ENCODE results near the gene PEBP1.

GRCh38 chr12:118098911-118099671 is 36.8 kb upstream of the PEBP1 start:
- TF ChIP-seq CTCF (IDR thresholded peaks at IDR 0.05) (no peak), POLR2A (IDR thresholded peaks at IDR 0.05) (no peak)
